Measurements from ENCODE around the gene ABTB2.
A peak's percentile ranks its signal among the peaks of the same experiment; 100 is the strongest.

ABTB2 gene

DNA sequence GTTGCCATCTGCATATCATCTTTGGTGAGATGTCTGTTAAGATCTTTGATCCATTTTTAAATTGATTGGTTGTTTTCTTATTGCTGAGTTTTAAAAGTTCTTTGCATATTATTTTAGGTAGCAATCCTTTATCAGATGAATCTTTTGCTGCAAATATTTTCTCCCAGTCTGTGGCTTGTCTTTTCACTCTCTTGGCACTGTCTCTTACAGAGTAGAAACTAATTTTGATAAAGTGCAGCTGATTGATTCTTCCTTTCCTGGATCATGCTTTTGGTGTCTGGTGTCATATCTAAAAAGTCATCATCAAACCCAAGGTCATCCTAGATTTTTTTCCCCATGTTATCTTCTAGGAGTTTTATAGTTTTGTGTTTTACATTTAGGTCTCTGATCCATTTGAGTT, 139.7 kb downstream of the ABTB2 start:
- DNase-seq (ENCODE audit: low read depth in 3 of 3, low spot score in 1 of 3): no peak

DNA sequence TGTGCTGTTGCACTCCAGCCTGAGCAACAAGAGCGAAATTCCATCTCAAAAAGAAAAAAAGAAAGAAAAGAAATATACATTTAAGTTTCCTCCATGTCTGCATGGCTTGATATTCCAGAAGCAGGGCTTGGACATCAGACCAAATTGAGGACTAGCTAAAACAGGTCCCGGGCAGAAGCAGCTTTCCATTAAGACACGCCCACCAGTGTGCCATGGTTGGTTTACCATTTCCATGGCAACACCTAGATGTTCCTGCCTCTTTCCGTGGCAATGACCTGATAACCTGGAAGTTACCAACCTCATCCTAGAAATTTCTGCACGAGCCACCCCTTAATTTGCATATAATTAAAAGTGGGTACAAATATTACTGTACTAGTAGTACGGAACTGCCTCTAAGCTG, 141.1 kb downstream of the ABTB2 start:
- no peak for DNase-seq (ENCODE audit: low read depth in 3 of 3, low spot score in 1 of 3)

DNA sequence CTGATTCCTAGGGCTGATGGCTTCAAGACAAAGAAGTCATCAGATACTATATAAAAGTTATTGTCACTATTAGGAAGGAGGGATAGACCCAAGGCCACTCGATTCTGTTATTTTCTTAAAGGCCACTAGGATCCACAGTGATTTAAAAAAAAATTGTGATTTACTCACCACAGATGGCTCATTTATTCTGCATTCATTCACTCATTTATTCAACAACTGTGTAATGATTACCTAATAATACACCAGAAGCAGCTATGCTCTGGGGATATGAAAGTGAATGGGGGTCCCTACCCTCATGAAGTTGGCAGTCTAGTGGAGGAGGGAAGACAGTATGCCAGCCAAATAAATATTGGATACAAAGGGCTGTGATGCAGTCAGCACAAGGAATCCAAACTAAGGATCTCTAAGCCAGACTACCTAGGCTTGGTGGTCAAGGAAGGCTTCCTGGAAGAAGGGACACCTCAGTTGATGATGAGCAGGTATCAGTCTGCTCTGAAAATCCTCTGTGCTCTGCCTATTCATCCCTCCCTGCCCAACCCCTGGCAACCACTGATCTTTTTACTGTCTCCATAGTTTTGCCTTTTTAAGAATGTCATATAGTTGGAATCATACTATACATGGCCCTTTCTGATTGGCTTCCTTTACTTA, 141.9 kb downstream of the ABTB2 start:
- DNase-seq (ENCODE audit: low read depth in 3 of 3, low spot score in 1 of 3): no peak

DNA sequence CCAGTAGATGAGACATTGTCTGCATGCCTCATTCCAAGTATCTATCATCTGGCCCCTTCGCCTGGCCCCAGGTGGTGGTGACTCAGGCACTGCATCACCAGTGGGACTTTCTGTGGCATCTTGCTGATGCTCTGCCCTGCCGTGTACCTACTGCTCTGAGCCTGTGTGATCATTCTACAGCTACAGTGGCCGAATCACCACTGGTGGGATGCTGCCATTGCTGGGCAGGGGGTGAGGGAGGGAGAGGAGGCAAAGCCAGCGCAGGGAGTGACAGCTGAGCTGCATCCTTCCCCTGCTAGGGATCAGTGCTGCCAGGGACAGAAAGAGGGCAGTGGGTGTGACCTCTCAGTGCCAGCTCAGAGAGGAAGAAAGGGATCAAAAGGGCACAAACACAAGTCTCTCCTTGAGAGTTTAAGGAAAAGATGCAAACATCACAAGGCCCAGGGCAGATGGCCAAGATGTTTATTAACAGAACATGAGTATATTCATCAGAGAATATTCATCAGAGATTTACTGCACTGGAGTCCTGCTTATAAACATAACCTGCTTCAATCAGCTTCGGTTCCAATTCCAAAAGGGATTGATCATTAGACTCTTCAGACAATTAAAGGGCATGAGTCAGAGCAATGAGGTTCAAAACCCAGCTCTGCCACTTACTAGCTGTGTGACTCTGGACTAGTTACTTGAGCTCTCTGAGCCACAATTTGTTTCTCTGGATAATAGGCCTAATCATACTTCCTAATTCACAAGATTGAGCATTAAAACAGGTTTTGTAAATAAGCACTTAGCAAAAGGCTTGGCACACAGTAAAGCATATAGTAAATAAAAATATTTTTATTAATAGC, 142.6 kb downstream of the ABTB2 start:
- peak in 1 of 3 donors; percentile 59 for DNase-seq (ENCODE audit: low read depth in 3 of 3, low spot score in 1 of 3)

DNA sequence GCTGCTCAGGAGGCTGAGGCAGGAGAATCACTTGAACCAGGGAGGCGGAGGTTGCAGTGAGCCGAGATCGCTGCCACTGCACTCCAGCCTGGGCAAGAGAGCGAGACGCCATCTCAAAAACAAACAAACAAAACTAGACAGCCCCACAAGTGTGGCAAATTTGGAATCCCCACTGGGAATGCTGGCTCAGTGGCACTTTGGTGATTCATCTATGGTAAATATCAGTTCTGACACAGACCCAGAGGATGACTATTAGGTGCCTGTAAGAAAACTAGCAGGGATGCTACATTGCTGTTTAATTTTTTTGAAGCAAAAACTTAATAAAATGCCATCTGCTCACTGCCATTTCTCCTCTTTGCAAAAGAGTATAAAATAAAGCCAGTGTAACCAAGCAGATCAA, 144.4 kb downstream of the ABTB2 start:
- no peak for DNase-seq (ENCODE audit: low read depth in 3 of 3, low spot score in 1 of 3)

DNA sequence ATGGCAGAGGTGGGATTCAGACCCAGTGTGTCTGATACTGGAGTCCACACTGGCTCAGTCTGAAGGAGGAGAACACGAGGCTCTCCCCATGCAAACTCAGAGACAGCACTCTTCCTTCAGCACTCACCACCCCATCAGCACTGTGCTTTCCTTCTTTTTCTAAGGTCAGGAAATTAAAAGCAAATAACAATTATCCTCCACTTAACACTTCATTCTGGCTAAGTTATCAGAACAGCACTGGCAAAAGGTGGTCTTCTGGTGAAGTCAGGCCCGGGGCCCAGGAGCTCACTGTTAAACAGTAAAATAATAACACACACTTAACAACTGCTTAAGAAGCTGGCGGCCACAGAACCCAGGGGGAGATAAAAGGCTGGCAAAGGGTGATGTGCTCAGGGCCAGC, 145.2 kb downstream of the ABTB2 start:
- DNase-seq (ENCODE audit: low read depth in 3 of 3, low spot score in 1 of 3): no peak

DNA sequence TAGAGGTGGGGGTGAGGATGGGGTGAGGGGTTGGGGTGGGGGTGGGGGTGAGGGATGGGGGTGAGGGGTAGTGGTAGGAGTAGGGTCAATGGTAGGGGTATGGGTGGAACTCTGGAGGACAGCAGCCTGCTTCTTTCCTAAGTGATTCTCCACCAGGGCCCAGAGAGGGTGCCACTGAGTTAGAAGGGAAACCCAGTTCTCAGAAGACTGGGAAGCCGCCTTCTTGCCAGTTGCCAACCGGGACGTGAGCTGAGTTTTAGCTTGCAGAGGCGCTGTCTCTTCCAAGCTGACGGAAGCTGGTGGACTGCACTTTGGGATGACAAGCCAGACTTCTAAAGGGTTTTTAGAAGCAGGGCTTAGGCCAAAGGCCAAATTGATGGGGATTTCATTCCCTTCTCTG, 148.0 kb downstream of the ABTB2 start:
- DNase-seq (ENCODE audit: low read depth in 3 of 3, low spot score in 1 of 3): no peak

DNA sequence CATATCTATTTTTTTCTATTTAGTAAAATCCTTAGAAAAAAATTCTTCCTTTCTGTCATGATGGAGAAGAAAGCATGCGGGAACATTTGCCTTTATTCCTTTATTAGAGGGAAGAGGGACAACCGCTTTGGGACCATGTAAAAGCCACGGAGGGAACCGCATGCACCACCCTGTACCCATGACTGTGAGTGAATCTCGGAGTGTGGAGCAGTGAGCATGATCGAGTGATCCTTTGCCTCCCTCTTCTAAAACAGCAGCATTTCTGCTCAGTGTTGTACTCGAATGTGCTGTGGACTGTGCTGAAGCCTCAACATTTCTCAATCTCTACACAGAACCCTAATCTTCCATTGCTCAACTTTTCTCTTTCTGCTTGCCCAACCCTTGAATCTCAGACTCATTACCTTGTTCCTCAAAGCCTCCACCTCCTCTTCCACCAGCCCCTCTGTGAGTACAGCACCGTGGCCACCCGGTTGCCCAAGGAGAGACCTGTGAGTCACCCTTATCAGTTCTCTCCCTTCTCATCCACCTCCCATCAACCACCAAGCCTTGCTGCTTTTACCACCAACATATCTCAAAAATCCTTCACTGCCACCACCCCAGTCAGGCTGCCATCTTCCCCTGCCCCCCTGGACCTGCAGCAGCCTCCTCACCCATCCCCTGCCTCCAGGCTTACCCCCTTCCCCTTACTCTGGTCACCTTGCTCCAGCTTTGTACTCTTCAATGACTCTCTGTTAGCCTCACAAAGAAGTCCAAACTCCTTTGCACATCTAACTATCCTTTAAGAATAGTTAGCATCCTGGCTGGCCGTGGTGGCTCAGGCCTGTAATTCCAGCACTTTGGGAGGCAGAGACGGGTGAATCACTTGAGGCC, 149.3 kb downstream of the ABTB2 start:
- DNase-seq (ENCODE audit: low read depth in 3 of 3, low spot score in 1 of 3): no peak

DNA sequence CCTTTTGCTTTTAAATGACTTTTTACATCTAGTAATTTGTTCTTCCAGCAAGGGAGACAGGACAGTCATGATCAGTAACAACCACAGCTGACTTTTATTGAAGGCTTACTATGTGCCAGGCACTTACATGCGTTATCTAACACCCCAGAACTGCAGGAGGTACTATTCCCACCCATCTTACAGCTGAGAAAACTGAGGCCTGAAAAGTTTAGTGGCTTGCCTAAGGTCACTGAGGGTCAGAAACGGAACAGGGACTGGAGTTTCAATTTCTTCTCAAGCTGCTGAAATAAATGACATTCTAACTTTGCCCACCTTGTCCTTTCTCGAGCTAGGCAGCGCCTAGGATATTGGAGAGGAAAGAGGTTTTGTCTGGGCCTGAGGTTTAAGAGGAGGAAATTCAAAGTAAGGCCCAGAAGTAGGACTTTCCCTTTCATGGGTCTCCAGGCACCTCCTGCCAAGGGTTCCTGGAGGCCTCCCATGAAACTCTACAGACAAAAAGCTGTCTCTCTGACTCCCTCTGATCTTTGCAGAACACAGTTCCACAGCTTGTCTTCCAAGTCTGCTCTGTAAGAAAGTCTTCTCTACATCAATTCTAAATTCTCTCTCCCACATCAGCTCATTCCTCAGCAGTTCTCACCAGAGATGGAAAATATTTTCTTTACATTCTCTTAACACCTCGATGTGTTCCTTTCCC, 150.2 kb downstream of the ABTB2 start:
- DNase-seq (ENCODE audit: low read depth in 3 of 3, low spot score in 1 of 3): no peak

DNA sequence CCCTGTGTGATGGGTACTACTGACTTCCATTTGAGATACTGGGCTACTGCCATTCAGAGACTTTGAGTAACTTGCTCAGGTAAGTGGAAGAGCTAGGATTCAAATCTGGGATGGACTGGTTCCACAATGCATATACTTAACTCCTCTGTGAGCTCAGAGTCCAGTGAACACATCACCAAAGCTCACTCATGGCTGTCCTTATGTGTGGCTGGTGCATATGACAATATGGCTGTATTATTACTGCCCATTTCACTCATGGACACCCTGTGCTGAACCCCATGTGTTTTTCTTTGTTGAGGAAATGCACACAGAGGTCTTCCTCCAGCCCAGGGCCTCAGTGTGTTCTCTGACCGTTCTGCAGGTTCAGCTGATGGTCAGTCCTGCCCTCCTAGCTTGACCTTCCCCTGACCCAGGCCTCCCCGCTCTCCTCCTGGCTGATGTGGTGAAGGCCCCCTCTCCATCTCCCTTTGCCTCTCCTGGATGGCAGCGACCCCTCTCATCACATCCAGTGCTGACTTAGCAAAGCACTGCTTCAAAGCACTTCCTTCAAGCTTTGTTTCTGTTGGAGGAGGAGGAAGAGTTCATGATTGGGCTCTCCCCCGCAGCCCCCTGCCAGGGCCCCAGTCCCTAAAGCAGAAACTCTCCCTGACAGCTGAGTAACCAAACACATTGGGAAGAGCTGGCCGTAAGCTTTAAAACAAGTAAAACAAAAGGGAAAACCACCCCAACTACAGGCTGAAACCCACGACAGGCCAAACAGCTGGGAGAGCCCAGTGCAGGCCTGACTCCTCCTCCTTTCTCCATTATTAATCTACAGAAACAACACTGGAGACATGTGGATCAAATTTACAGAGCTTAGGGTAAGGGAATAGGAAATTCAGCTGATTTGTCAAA, 151.2 kb downstream of the ABTB2 start:
- no peak for DNase-seq (ENCODE audit: low read depth in 3 of 3, low spot score in 1 of 3)

DNA sequence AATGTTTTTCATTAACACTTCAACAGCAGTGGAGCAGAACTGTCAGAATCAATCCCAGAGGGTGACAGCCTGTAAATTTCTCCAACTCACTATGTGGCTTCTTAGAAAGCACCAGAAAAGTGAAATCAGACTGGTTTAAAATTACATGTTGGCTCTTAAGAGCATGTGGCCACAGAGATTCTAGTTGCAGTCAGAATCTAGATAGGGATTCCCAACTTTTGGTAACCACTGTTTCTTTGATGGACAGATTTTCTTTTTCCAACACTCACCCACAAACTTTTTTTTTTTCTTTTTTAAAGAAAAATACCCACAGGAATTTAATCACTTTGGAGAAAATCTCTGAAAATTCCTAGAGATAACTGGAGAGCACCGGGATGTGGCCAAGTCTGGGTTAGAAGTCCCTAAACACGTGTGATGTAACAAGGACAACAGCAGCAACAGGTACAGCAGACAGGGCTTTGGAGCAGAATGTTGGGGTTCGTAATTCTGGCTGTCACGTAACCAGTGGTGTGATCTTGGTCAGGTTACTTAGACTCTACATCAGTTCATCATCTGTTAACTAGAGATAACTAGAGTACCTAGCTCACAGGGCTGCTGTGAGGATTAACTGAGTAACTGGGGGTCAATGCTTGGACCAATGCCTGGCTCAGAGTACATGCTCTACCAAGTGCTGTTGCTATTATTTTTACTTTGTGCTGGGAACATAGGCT, 152.3 kb downstream of the ABTB2 start:
- DNase-seq (ENCODE audit: low read depth in 3 of 3, low spot score in 1 of 3): no peak

DNA sequence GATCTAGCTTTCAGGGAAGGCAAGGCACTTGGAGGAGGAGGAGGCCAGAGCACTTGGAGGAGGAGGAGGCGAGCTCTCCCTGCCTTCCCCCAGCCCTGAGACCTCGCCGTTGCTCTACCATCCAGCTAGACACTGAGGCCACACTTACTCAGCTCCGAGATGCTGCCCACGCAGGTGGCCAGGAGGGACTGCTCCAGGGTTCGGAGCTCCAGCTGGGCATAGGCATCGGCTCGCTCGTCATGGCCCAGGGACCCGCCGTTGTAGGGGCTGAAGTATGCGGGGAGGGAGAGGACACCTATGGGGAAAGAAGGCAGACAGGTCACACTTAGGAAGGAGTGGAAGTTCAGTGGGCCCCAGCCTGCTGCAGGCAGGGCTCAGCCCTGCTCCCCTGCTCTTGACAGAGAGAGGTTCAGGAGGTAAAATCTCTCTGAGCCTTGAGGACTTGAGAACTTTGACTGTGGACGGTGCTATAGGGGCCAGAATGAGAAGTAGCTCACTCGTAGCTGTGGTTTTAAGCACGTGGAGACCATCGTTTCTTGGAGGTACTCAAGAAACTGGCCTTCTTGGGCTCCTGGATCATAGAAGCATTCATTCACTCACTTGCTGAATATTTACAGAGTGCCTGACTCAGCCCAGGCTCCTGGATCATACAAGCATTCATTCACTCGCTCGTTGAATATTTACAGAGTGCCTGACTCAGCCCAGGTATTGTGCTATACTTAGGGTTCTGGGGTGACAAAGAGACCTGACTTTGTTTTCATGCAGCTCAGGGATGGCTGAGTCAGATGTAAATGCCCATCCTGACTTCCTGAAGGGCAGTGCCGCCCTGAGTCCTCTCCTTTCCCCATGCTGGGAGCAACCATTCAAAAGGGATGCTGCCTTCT, 153.2 kb downstream of the ABTB2 start:
- DNase-seq (ENCODE audit: low read depth in 3 of 3, low spot score in 1 of 3): no peak

DNA sequence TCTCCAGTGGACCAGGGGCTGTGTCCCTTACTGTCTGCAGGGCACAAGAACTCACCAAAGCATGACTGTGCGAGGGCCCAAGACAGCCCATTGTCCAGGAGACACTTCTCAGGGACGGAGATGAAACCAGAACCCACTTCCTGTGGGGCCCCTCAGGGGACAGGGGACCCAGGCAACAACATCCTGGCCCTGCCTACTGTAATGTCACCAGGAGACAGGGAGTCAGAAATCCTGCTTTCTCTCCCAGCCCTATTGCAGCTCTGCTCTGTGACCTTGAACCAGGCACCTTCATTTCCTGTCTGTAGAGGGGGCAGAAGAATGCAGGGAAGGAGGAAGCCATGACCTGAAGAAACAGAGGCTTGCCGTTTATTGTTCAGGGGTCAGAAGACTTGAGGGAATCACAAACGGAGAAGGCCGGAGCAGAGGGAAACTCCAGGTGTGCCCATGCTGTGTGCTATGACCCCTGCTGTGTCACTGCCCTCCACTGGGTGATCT, 154.4 kb downstream of the ABTB2 start:
- DNase-seq (ENCODE audit: low read depth in 3 of 3, low spot score in 1 of 3): no peak

DNA sequence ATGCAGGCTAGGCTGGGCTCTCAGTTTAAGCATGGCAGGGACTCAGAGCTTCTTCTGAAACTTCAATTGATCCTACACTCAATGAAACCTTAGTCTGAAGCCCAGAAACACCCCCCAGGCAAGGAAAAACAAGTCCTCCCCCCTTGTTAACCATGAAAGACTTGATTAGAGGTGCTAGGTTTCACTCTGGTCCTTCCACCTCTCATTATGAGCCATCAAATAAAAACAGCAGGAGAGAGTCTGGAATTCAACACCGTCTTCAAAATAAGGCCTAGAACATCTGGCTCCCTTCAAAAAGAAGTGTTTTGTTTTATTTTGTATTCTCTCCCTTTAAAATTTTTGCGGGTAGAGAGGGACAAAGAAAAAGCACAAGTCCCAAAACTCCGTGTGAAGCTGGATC, 156.7 kb downstream of the ABTB2 start:
- DNase-seq (ENCODE audit: low read depth in 3 of 3, low spot score in 1 of 3): no peak

DNA sequence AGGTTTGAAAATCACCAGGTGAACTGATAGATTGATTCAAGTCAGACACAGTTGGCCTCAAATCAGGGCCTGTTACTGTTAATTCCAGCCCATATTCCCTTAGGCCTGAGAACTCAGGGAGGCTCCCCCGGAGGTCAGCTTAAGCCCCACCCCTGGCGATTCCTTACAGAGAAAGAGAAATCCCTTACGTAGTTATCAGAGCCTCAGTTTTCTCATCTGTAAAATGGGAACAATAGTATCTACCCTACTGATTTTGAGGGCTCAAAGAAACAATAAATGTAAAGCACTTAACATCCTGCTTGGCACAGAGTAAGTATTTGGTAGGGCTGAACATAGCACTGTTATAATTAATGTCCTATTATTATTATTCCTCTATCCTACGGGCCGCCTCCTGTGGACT, 158.3 kb downstream of the ABTB2 start:
- DNase-seq (ENCODE audit: low read depth in 3 of 3, low spot score in 1 of 3): no peak

DNA sequence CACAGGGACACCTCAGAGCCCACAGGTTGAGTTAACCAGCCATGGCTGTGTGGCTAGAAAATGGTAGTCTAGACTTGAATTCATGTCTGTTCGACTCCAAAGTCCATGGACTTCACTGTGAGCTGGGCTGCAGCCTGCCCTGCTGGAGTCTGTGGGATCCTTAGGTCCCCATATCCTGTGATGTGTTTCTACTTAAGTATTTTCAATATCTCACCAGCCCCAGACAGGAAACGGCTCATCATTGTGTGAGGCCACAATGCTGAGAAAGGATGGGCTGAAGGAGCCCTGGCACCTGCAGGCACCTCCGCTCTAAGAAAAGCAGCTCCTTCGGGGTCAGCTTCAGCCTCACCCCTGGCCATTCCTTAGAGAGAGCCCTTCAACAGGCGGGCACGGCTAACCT, 159.3 kb downstream of the ABTB2 start:
- no peak for DNase-seq (ENCODE audit: low read depth in 3 of 3, low spot score in 1 of 3)

DNA sequence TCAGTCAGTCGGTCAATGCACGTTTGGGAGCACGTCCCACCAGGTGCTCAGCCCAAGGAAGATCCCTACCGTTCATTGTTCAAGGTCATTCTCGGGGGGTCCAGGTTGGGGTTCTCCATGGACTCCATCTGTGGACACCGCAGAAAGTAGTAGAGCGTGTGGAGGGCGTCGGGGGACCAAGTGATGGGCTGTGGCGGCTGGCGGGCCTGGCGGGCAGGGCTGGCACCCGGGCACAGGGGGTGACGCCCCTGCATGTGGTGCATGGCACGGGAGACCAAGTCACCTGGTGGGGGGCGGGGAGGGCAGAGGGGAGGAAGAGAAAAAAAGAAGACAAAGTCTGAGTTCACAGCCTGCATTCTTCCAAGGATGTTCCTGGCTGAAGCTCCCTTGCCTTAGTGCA, 160.6 kb downstream of the ABTB2 start:
- no peak for DNase-seq (ENCODE audit: low read depth in 3 of 3, low spot score in 1 of 3)

DNA sequence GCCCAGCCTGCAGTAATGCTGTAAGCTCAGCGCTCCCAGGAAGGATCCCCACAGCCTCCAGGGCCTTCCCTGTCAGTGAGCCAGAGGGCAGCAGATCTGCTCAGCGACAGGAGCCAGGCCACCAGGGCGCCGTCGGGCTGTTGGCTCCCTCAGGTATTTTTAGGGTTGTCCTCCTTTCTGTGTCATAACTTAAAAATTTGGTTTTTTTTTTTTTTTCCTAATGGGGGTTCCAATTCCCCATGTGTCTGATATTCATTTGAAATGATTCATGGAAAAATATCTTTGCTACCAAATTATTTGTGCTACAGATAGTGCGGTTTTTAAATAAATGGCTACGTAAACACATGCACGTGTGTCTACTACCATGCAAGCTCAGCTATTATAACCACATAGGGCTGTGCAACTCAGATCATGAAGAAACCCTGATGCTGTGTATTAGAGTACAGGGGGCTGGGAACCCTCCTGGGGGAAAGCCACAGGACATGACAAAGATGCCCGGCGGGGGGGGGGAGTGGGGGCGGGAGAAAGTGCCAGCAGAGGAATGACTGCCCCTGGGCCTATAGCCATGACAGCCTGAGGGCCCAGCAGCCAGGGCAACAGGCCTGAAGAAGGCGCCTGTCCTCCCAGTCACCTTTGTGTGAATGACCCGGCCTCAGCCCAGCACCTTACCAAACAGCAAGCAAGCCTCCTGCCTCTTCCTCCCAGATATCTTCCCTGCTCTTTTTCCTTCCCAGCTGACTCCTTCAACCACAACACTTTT, 163.1 kb downstream of the ABTB2 start:
- DNase-seq (ENCODE audit: low read depth in 3 of 3, low spot score in 1 of 3): no peak

Measured in stimulated activated CD4-positive, alpha-beta T cell treated with anti-CD3 and anti-CD28 coated beads, TNF-alpha, amount 100 ng/mL, for 1 hour (primary cell).